Naive B cell (primary cell): Measurements from ENCODE around the gene SMYD3. TPM values are rescaled to one million over a fixed set of nuclear protein-coding genes. Genes with fewer than 3 reads are reported as not detected.
"Not testable (repeated sequence)": the region's sequence is repeated elsewhere in the genome, so short reads cannot be mapped to it uniquely, and the experiment has no call there.

Experiments used
- ATAC-seq, 2 donors: fragments of 150-1000 bp; cut with Tn5 transposase; 2 replicates each; pipeline ENCODE4 v1.10.0; 2021; ENCODE audit warnings: low read depth in 2 of 2, mild to moderate bottlenecking in 2 of 2, moderate library complexity in 2 of 2
- DNase-seq: peaks from one replicate; pipeline ENCODE4 v3.0.0; 2022
- H3K27ac Mint-ChIP-seq, 6 donors: one replicate each; pipeline ENCODE4 v1.8.0; 2020 to 2022; ENCODE audit warnings: mild to moderate bottlenecking in 6 of 6, mixed read lengths in 6 of 6, moderate library complexity in 5 of 6, inconsistent platforms in 2 of 6
- H3K27me3 Mint-ChIP-seq, 3 donors: one replicate each; pipeline ENCODE4 v1.8.0; 2021 to 2022; ENCODE audit warnings: mixed read lengths in 3 of 3, mild to moderate bottlenecking in 1 of 3
- H3K36me3 Mint-ChIP-seq, 2 donors: one replicate each; pipeline ENCODE4 v1.8.0; 2020 to 2022; ENCODE audit warnings: mixed read lengths in 2 of 2, inconsistent platforms in 1 of 2, mild to moderate bottlenecking in 1 of 2
- H3K4me1 Mint-ChIP-seq, 3 donors: one replicate each; pipeline ENCODE4 v1.8.0; 2020 to 2022; ENCODE audit warnings: mixed read lengths in 3 of 3, inconsistent platforms in 1 of 3, mild to moderate bottlenecking in 1 of 3, moderate library complexity in 1 of 3
- H3K4me3 Mint-ChIP-seq, 8 donors: one replicate each; pipeline ENCODE4 v1.8.0; 2020 to 2022; ENCODE audit warnings: mild to moderate bottlenecking in 8 of 8, mixed read lengths in 8 of 8, moderate library complexity in 8 of 8, inconsistent platforms in 2 of 8
- H3K9me3 Mint-ChIP-seq, 7 donors: one replicate each; pipeline ENCODE4 v1.8.0; 2020 to 2022; ENCODE audit warnings: mixed read lengths in 7 of 7, mild to moderate bottlenecking in 5 of 7, inconsistent platforms in 2 of 7, moderate library complexity in 1 of 7
- polyA plus RNA-seq, 6 donors: library from polyadenylated mRNA; unstranded; fragments of 300-500 nt; fragmentation: Illumina TruSeq; gene quantifications; one replicate each; pipeline ENCODE4 v1.2.3, GENCODE V29; 2021; ENCODE audit warnings: low read depth in 6 of 6

The SMYD3 gene
- polyA plus RNA-seq, 6 donors from 2014 or later, result 15.8 to 27.3 (median 19.5) TPM

GRCh38 chr1:245948786-245949185 lies 558.3 kb downstream of the SMYD3 start:
- Mint-ChIP-seq H3K9me3 (peaks cover 0 to 22% (median 13%) of the 10 kb centered on the region in 7 donors), H3K4me3 (no peak overlapping the region), H3K27me3 (no peaks in the 10 kb centered on the region), H3K4me1 (peaks cover 0 to 25% (median 11%) of the 10 kb centered on the region in 3 donors), H3K36me3 (peaks cover 0 to 13% of the 10 kb centered on the region in 2 donors), H3K27ac (peak overlapping the region in 1 of 6 donors; percentile 18)
- no peak for ATAC-seq
- DNase-seq, result no peak

GRCh38 chr1:245946905-245947304 lies 560.2 kb downstream of the SMYD3 start:
- Mint-ChIP-seq H3K36me3 (peaks cover 0 to 13% of the 10 kb centered on the region in 2 donors), H3K27me3 (no peaks in the 10 kb centered on the region), H3K4me3 (no peak overlapping the region), H3K9me3 (peaks cover 0 to 22% (median 13%) of the 10 kb centered on the region in 7 donors), H3K4me1 (peaks cover 0 to 8% (median 8%) of the 10 kb centered on the region in 3 donors), H3K27ac (no peak overlapping the region)
- DNase-seq (no peak), ATAC-seq (no peak)

- DNase-seq, H3K4me3 Mint-ChIP-seq, H3K27me3 Mint-ChIP-seq, H3K27ac Mint-ChIP-seq, H3K36me3 Mint-ChIP-seq, H3K4me1 Mint-ChIP-seq, ATAC-seq: not testable (repeated sequence)
- H3K9me3 Mint-ChIP-seq, result peaks cover 0 to 22% (median 13%) of the 10 kb centered on the region in 7 donors
Observed at GRCh38 chr1:245945136-245945535, 561.9 kb downstream of the SMYD3 start.

GRCh38 chr1:245942856-245943255 lies 564.2 kb downstream of the SMYD3 start:
- H3K4me3 Mint-ChIP-seq, result no peak overlapping the region
- H3K9me3 Mint-ChIP-seq, result peaks cover 0 to 22% (median 13%) of the 10 kb centered on the region in 7 donors
- peaks cover 0 to 6% of the 10 kb centered on the region in 2 donors for H3K36me3 Mint-ChIP-seq
- DNase-seq (no peak), ATAC-seq (no peak)
- peak overlapping the region in 1 of 6 donors; percentile 61 for H3K27ac Mint-ChIP-seq
- H3K4me1 Mint-ChIP-seq, result peaks cover 0 to 7% (median 0%) of the 10 kb centered on the region in 3 donors
- no peaks in the 10 kb centered on the region for H3K27me3 Mint-ChIP-seq

GRCh38 chr1:245941771-245942170 lies 565.3 kb downstream of the SMYD3 start:
- peak overlapping the region in 1 of 6 donors; percentile 16 for H3K27ac Mint-ChIP-seq
- not testable (repeated sequence) for DNase-seq, H3K27me3 Mint-ChIP-seq, H3K36me3 Mint-ChIP-seq, H3K4me3 Mint-ChIP-seq, ATAC-seq, H3K4me1 Mint-ChIP-seq
- peaks cover 0 to 22% (median 13%) of the 10 kb centered on the region in 7 donors for H3K9me3 Mint-ChIP-seq

- peaks cover 0 to 9% (median 4%) of the 10 kb centered on the region in 7 donors for H3K9me3 Mint-ChIP-seq
- H3K4me3 Mint-ChIP-seq, result no peak overlapping the region
- peaks cover 0 to 7% (median 0%) of the 10 kb centered on the region in 3 donors for H3K4me1 Mint-ChIP-seq
- peaks cover 0 to 6% of the 10 kb centered on the region in 2 donors for H3K36me3 Mint-ChIP-seq
- H3K27ac Mint-ChIP-seq, result no peak overlapping the region
- ATAC-seq, result no peak
- H3K27me3 Mint-ChIP-seq, result no peaks in the 10 kb centered on the region
- DNase-seq, result no peak
Observed at GRCh38 chr1:245939756-245940345, 567.2 kb downstream of the SMYD3 start.

- no peaks in the 10 kb centered on the region for H3K36me3 Mint-ChIP-seq
- H3K4me1 Mint-ChIP-seq, result peaks cover 0 to 7% (median 0%) of the 10 kb centered on the region in 3 donors
- H3K27ac Mint-ChIP-seq, result no peak overlapping the region
- DNase-seq (no peak), ATAC-seq (no peak)
- H3K9me3 Mint-ChIP-seq, result no peaks in the 10 kb centered on the region
- no peak overlapping the region for H3K4me3 Mint-ChIP-seq
- H3K27me3 Mint-ChIP-seq, result no peaks in the 10 kb centered on the region
Observed at GRCh38 chr1:245938046-245938435, 569.0 kb downstream of the SMYD3 start.

GRCh38 chr1:245937316-245938045 lies 569.6 kb downstream of the SMYD3 start:
- no peaks in the 10 kb centered on the region for H3K9me3 Mint-ChIP-seq
- peak overlapping the region in 1 of 6 donors; percentile 4 for H3K27ac Mint-ChIP-seq
- H3K36me3 Mint-ChIP-seq, result no peaks in the 10 kb centered on the region
- DNase-seq (no peak), ATAC-seq (no peak)
- H3K4me3 Mint-ChIP-seq, result no peak overlapping the region
- H3K27me3 Mint-ChIP-seq, result no peaks in the 10 kb centered on the region
- peaks cover 0 to 5% (median 0%) of the 10 kb centered on the region in 3 donors for H3K4me1 Mint-ChIP-seq

- Mint-ChIP-seq H3K4me3 (no peak overlapping the region), H3K27ac (no peak overlapping the region), H3K4me1 (no peaks in the 10 kb centered on the region), H3K9me3 (no peaks in the 10 kb centered on the region), H3K36me3 (peaks cover 0 to 13% of the 10 kb centered on the region in 2 donors), H3K27me3 (no peaks in the 10 kb centered on the region)
- ATAC-seq, result no peak
- DNase-seq, result no peak
Observed at GRCh38 chr1:245934409-245934808, 572.7 kb downstream of the SMYD3 start.

- H3K4me3 Mint-ChIP-seq, result no peak overlapping the region
- no peak overlapping the region for H3K27ac Mint-ChIP-seq
- H3K4me1 Mint-ChIP-seq, result no peaks in the 10 kb centered on the region
- no peaks in the 10 kb centered on the region for H3K27me3 Mint-ChIP-seq
- no peak for ATAC-seq
- no peaks in the 10 kb centered on the region for H3K9me3 Mint-ChIP-seq
- no peak for DNase-seq
- H3K36me3 Mint-ChIP-seq, result peaks cover 0 to 18% of the 10 kb centered on the region in 2 donors
Observed at GRCh38 chr1:245933431-245934045, 573.5 kb downstream of the SMYD3 start.

GRCh38 chr1:245932302-245932972 lies 574.6 kb downstream of the SMYD3 start:
- H3K27me3 Mint-ChIP-seq, result no peaks in the 10 kb centered on the region
- no peak overlapping the region for H3K27ac Mint-ChIP-seq
- DNase-seq, result no peak
- H3K4me1 Mint-ChIP-seq, result no peaks in the 10 kb centered on the region
- no peak overlapping the region for H3K4me3 Mint-ChIP-seq
- H3K36me3 Mint-ChIP-seq, result peaks cover 6 to 23% of the 10 kb centered on the region in 2 donors
- H3K9me3 Mint-ChIP-seq, result no peaks in the 10 kb centered on the region
- ATAC-seq, result no peak

- DNase-seq (no peak), ATAC-seq (no peak)
- Mint-ChIP-seq H3K27me3 (no peaks in the 10 kb centered on the region), H3K4me3 (no peak overlapping the region), H3K36me3 (peaks cover 9 to 25% of the 10 kb centered on the region in 2 donors), H3K9me3 (no peaks in the 10 kb centered on the region), H3K4me1 (no peaks in the 10 kb centered on the region), H3K27ac (peak overlapping the region in 1 of 6 donors; percentile 1)
Observed at GRCh38 chr1:245931450-245931849, 575.6 kb downstream of the SMYD3 start.

- Mint-ChIP-seq H3K36me3 (peaks cover 19 to 30% of the 10 kb centered on the region in 2 donors), H3K9me3 (peaks cover 0 to 3% (median 0%) of the 10 kb centered on the region in 7 donors), H3K27ac (no peak overlapping the region), H3K4me3 (no peak overlapping the region), H3K4me1 (no peaks in the 10 kb centered on the region), H3K27me3 (no peaks in the 10 kb centered on the region)
- ATAC-seq, result no peak
- DNase-seq, result no peak
Observed at GRCh38 chr1:245929224-245929623, 577.9 kb downstream of the SMYD3 start.
